GM20431 (cell line): ENCODE results near the gene GP5.

ENCODE experiments used
- in situ Hi-C: fragments of 300-500 bp; cut with MseI, MboI; formaldehyde crosslinking; loops from one replicate; pipeline ENCODE4 v1.15.0; 2020; ENCODE audit warnings: low sequenced_read_pairs; ENCODE audit not compliant: unreplicated experiment

GP5 gene

DNA sequence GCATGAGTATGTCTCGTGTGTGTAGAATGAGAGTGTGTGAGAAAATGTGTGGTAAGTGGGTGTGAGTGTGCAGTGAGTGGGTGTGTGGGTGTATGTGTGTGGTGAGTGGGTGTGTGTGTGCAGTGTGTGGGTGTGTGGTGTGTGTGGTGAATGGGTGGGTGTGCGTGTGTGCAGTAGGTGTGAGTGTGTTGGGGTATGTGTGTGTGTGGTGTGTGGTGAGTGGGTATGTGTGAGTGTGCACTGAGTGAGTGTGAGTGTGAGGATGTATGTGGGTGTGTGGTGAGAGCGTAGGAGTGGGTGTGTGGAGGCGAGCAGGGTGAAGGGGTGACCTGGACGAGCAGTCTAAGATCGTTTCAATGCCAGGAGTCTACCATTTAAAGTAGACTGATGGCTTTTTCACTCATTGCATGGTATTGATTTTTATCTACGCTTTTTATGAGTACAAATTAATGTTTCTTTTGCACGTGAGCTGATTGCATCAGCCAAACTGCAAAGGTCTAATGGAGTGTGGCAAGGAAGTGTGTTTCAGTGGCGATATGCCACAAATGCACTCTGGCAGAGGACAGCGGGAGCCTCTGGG is 46.3 kb downstream of the GP5 start:
- in situ Hi-C loops, result no loop called here

DNA sequence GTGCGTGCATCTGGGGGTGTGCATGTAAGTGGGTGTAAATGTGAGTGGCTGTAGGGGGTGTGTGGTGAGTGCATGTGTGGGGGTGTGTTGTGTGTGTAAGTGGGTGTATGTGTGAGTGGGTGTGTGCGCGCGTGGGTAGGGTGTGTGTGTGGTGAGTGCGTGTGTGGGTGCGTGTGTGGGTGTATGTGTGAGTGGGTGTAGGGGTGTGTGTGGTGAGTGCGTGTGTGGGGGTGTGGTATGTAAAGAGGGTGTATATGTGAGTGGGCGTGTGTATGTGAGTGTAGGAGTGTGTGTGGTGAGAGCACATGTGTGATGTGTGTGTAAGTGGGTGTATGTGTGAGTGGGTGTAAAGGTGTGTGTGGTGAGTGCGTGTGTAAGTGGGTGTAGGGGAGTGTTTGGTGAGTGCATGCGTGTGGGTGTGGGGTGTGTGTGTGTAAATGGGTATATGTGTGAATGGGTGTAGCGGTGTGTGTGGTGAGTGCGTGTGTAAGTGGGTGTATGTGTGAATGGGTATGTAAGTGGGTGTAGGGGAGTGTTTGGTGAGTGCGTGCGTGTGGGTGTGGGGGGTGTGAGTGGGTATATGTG is 47.0 kb downstream of the GP5 start:
- in situ Hi-C loops, result no loop called here

DNA sequence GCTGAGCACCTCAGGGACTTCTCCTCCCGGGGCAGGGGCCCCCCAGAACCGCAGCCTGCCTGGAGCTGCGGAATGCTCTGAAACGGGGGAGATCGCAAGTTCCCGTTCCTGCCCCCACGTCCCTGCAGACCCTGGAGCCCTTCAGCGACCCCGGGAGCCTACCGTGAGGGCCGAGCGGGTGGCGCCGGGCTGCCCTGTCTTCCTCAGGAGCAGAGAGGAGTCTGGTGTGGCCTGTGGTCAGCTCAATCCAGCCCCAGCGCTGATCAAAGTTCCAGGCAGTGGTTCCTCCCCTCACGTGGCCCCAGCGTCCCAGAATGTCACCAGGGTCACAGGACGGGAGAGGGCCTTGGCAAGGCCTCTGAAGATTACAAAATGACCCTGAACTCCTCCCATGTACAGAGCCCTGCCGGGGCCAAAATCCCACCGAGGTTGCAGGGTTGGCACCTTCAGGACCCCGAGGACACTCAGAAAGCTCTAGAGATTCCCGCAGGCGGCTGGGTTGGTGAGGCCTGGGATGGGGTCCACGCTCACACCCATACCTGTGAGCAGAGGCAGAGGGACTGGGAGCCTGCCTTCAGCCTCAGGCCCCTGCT is 47.9 kb downstream of the GP5 start, which contains the start of gene CPN2:
CPN2 (minus strand) TSS at position 249 of the 593 bp plus-strand sequence. CDS start 8,626 bp downstream, outside the sequence.
- in situ Hi-C loops, result no loop called here

DNA sequence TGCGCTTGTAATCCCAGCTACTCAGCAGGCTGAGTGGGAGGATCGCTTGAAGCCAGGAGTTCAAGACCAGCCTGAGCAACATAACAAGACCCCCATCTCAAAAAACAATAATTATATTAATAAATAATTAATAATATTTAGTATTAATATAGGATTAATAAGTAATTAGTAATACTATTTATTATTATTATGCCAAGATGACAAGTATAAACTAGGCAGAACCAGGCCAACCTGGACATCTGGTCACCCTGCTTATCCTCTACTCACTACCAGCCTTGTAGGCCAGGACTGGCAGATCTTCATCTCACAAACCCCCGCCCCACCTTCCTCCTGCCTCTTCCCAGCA is 48.4 kb downstream of the GP5 start:
- in situ Hi-C loops, result no loop called here

DNA sequence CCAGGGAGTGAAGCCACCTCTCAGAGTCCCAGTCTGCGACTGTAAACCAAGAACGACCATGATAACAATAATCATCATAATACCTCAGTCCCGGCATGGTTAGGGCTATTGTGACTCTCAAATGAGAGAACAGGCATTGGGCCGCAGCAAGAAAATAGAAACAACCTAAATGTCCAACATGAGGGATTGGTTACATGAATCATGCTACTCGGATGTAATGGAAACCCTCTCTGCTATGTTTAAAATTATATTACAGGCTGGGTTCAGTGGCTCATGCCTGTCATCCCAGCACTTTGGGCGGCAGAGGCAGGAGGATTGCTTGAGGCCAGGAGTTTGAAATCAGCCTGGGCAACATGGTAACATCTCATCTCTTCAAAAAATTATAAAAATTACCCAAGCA is 50.7 kb downstream of the GP5 start:
- in situ Hi-C loops, result loop anchor here (25.0 kb wide), 1 partner anchor 239 kb away; no protein-coding TSS in a partner anchor

DNA sequence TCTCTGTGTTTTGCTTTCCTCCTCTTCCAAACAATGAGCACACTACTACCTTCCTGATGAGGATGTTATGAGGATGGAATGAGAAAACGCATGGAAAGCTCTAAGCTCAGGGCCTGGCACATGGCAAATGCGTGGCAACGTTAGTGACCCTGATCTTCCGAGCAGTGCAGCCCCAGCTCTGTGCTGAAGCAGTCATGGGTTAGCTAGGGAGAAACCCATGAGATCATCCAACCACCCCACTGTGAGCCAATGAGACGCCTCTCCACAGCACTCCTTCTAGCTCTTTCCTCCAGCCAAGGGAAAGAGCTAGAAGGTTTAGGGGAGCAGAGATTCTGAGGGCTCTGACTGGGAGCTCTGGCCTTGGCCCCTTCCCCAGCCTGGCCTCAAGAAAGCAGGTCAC is 52.4 kb downstream of the GP5 start:
- in situ Hi-C loops, result loop anchor here (25.0 kb wide), 1 partner anchor 241 kb away; no protein-coding TSS in a partner anchor

DNA sequence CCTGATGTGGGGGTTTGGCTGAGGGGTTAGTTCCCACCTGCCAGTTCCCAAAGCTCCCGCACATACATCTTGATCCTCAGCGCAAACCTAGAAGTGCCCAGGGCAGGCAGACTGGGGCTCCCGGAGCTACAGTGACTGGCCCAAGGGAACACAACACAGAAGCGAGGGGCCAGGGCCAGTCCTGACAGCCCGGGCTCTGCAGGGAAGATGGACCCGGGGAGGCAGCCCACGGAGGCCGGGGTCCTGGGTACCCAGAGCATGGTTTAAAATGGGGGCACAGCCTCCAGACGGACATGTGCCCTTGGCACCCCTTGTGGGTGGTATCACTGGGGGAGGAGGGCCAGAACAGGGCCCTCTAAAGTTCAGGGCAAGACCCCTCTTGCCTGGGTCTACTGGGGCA is 53.0 kb downstream of the GP5 start:
- in situ Hi-C loops, result loop anchor here (25.0 kb wide), 1 partner anchor 241 kb away; no protein-coding TSS in a partner anchor
